HUDEP-2 (cell line): Measurements from ENCODE around the gene STK24.

Experiments
- DNase-seq, 76 experiments: peaks; one replicate each; lab custom pipeline; 2025; ENCODE audit not compliant: unreplicated experiment in 76 of 76; lab: John Stamatoyannopoulos, UW

Gene STK24

GRCh38 chr13:98478189-98479129, 98.4 kb downstream of the STK24 start:
- no peak for DNase-seq

- DNase-seq = peak in 41 of 76 experiments; percentile 6 to 60 (median 32)
These were observed 100.4 kb downstream of the STK24 start for GRCh38 chr13:98476538-98476966.

GRCh38 chr13:98476106-98476505, 100.8 kb downstream of the STK24 start:
- DNase-seq = no peak

- no peak for DNase-seq
These were observed 101.4 kb downstream of the STK24 start for GRCh38 chr13:98475522-98475921.

GRCh38 chr13:98474761-98475160, 102.1 kb downstream of the STK24 start:
- no peak for DNase-seq

GRCh38 chr13:98474292-98474691, 102.6 kb downstream of the STK24 start:
- no peak for DNase-seq

DNA sequence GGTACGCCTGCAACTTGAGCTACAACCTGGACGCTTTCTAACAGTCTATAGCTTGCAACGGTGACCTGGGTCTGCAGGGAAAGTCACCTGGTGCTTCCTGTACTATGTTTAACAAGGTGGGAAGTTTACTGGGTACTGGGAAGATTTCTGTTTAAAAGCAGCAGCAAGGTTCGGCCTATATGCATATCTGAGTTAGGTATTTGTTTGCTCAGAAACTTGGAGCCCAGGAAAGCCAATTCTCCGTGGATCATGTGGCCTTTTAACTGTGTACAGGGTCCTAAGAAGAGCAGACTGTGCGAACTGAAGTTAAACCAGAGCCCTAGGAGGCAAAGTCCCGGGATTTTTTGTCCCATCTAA, 103.1 kb downstream of the STK24 start:
- no peak for DNase-seq

GRCh38 chr13:98473135-98473787, 103.6 kb downstream of the STK24 start:
- peak in 18 of 76 experiments; percentile 2 to 38 (median 16) for DNase-seq

DNA sequence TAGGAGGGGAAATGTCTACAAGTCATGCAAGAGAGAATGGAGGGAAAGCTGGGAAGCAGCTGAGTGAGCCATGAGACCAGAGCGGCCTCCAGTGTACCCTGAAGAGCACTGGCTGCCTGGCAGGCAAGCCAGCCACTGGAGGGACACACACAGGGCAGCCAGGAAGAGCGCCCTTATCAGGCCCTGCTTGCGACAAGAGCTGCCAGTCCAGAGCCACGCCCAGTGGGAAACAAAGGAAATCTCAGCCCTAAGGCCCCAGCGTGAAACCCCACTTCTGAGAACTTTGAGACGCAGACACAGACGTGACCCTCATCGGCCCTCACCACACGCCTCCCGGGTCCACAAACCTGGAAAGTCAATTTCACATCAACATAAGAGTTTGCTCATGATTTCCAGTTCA, 105.0 kb downstream of the STK24 start:
- peak in 1 of 76 experiments; percentile 6 for DNase-seq

GRCh38 chr13:98470920-98471319, 106.0 kb downstream of the STK24 start:
- DNase-seq = no peak

DNA sequence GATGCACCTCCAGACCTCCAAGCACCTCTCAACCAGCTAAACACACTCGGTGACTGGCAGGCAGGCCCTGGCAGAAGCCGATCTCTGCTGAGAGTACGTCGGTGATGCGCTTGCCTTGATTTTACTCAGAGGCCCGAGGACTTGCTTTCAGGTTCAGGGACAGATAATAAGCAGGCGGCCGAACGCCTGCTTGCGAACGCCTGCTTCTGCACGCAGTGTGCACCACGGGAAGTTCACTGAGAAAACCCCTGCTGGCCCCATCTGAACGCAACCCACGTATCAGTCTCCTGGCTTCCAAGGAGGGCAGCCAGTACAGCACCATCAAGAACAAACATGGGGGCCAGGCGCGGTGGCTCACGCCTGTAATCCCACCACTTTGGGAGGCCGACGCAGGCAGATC, 108.0 kb downstream of the STK24 start:
- no peak for DNase-seq

- DNase-seq = no peak
These were observed 108.5 kb downstream of the STK24 start for GRCh38 chr13:98468361-98468760.

DNA sequence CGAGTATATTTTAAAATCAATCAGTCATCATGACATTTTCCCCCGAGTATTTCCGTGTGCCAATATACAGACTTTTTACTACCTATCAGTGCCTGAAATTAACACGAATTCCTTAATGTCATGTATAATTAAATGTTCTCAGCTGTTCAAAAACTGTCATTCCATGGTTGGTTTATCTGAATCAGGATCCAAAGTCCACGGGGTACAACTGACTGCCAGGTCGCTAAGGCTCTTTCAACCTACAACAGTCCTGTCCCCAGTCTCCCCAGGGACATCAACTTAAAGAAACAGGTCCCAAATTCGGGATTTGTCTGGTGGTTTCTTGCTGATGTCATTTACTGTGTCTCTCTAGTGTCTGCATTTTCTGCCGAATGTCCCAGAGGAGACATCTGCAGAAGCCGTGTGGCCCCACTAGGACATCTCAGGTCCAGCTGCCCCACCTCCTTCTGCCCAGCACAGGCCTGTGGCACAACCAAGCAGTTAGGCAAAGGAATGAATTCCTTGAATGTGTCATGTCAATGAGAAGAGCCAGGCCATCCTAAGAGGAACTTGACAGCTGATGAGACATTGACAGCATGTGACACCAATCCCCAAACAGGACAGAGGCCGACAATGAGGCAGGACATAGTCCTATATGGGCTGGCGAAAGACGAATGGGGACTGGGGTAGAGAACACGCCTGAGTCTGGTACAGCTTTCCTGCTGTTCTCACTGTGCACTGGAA, 109.5 kb downstream of the STK24 start:
- no peak for DNase-seq

- peak in 55 of 76 experiments; percentile 1 to 62 (median 30) for DNase-seq
These were observed 110.2 kb downstream of the STK24 start for GRCh38 chr13:98466634-98467236.

GRCh38 chr13:98462946-98463345, 114.0 kb downstream of the STK24 start:
- no peak for DNase-seq

DNA sequence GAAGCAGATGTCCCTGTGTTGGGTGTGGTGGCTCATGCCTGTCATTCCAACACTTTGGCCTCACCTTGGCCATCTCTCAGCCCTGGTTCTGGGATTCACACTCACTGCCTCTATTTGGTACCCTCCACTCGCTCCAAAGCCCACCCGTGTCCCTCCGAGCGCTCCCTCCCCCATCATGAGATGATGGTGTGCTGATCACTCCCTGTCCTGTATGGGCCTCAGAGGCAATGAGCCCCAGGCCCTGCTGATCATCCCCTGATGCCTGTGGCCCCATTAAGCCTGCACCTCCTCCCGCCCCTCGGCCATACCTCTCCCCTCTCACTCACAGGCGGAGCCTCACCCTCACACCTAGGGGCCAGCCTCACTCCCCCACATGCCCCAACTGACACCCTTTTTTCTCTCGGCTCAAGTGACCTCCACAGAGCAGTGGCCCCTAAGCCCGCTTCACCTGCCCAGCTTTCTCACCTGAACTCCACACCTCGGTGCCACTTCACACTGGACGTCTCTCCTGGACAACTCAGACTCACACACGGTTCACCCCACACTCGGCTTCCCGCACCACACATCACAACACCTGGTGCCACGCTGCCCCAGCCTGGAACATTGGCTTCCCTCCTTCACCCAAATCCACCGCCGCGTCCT, 114.5 kb downstream of the STK24 start:
- no peak for DNase-seq

DNA sequence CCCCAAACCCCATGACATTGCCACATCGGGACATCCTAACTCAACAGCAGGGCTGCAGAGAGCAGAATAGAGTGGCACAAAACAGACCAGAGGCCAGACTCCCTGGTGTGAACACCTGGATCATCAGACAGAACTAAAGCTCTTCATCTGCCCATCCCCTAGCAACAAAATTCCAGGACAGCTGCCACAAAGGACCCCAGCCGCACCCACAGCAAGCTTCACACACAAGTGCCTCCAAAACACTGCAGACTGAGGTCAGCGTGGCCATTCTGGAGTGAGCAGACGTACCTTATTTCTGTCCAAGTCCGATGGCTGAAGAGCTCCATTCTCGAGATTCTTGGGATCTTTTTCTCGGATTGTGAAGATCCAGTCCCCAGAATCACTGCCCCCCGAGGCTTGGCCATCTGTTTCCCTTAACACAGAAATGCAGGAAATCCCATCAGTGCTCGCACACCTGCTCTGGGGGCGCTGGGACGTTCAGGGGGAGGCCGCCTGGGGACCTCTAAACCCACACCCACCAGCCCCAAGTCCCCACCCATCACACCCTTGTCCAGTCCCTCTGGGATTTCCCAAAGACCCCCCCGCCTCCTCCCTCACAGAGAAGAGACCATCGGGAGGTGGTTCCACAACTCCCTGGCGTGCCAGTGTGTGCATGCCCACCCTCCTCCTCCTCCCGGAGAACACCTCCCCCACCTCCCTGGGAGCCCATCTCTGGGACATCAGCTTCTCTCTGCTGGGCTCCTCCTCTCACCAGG, 115.2 kb downstream of the STK24 start:
- DNase-seq = no peak

DNA sequence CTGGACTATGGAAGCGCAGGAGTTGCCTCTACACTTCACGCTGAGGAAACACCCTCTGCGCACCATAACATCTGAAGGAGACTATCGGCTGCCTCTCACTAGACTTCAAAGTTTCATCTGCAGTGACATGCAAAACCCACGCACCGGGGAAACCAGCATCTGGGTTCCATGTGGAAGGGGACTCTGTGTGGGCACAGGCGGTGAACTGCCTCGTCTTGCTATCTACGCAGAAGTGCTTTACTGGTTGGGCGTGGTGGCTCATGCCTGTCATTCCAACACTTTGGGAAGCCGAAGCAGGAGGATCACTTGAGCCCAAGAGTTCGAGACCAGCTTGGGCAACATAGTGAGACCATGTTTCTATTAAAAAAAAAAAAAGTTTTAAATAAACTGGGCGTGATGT, 116.4 kb downstream of the STK24 start:
- no peak for DNase-seq

GRCh38 chr13:98459721-98460370, 117.1 kb downstream of the STK24 start:
- DNase-seq = no peak
